Head of caudate nucleus (tissue), 42 donors: ENCODE results near the gene RTL10.
A peak's percentile ranks its signal among the peaks of the same experiment; 100 is the strongest.
"Not testable (repeated sequence)": the region's sequence is repeated elsewhere in the genome, so short reads cannot be mapped to it uniquely, and the experiment has no call there.

ENCODE experiments used
- DNase-seq, 42 donors: peaks; one replicate each; pipeline versions ENCODE4 v3.0.0 to v3.0.0-alpha.2; 2020 to 2021; ENCODE audit warnings: mixed read lengths in 7 of 42
- intact Hi-C: fragments of 100-400 bp; cut with DNase I; formaldehyde crosslinking; loops from one replicate; pipeline ENCODE4 v1.15.0; 2022

RTL10 gene

DNA sequence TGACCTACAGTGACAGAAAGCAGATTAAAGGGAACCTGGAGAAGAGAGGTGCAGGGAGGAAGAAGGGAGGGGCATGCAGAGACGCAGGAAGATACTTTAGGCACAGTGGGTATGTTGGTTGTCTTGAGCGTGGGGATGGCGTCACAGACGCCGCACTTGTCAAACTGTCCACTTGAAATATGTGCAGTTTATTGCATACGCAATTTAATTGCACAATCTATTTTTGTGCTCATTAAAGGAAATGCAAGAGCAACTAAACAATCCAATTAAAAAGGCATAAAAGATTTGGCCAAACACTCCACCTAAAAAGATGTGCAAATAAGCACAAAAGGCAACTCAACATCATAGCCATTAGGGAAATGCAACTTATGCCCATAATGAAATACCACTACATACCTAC, 16.8 kb downstream of the RTL10 start:
- peak in 2 of 42 donors; percentile 1 to 9 for DNase-seq

DNA sequence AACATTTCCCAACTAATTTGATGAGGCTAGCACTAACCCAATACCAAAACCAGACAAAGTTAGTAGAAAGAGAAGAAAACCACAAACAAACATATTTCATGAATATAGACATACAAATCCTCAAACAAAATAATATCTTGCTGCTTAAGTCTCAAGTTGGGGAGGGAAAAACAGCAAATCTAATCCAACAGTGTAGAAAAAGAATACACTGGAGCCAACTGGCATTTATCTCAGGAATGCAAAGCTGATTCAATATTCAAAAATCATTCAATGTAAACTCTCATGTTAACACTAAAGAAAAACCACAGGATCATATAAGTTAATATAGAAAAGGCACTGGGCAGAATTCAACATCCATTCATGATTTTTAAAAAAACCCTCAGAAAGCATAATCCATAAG, 18.2 kb downstream of the RTL10 start:
- DNase-seq, result no peak
- intact Hi-C loops, result no loop called here

More for the DNA sequence above, 16.8 kb downstream of the RTL10 start:
- intact Hi-C loops, result no loop called here

DNA sequence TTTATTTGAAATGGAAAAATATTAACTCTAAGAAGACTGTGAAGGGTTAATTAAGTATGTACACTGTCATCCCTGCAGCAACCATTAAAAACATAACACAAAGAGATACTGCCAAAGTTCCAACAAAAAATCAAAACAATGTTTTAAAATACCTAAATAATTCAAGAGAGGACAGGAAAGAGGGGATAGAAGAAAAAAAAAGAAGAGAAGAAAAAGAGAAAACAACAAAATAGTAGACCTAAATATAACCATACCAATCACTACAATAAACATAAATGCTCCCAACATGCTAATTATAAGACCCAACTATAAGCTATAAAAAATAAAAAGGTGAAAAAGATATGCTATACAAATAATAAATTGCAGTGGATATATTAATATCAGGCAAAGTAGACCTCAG, 20.1 kb downstream of the RTL10 start:
- no peak for DNase-seq
- intact Hi-C loops, result no loop called here

- peak in 17 of 42 donors; percentile 1 to 33 (median 6) for DNase-seq
- intact Hi-C loops, result not testable (repeated sequence)
Observed at GRCh38 chr22:19833327-19833726, 21.3 kb downstream of the RTL10 start.

GRCh38 chr22:19832476-19833108, 22.1 kb downstream of the RTL10 start:
- intact Hi-C loops, result no loop called here
- peak in 25 of 42 donors; percentile 3 to 41 (median 18) for DNase-seq

GRCh38 chr22:19831979-19832378, 22.7 kb downstream of the RTL10 start:
- intact Hi-C loops, result not testable (repeated sequence)
- DNase-seq, result peak in 6 of 42 donors; percentile 1 to 4 (median 2)

GRCh38 chr22:19831016-19831415, 23.7 kb downstream of the RTL10 start:
- intact Hi-C loops, result no loop called here
- peak in 15 of 42 donors; percentile 3 to 32 (median 8) for DNase-seq

GRCh38 chr22:19828035-19828401, 26.7 kb downstream of the RTL10 start:
- no peak for DNase-seq
- intact Hi-C loops, result no loop called here

GRCh38 chr22:19827341-19828034, 27.2 kb downstream of the RTL10 start:
- intact Hi-C loops, result no loop called here
- DNase-seq, result peak in 1 of 42 donors; percentile 12

DNA sequence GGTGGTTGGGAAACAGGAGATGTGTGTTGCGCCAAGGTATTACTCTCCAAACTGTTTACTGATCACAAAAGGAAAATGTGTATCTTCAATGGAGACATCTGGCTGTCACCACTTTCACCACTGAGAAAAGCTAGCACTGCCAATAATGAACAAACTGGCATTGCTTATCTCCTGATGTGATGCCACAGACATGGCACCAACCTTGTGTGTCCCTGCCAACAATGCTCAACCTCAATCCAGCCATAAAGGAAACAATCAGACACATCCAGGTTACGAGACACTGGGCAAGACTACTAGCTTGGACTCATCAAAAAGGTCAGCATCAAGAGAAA, 28.1 kb downstream of the RTL10 start:
- intact Hi-C loops, result no loop called here
- DNase-seq, result peak in 2 of 42 donors; percentile 1 to 7

GRCh38 chr22:19825904-19826618, 28.6 kb downstream of the RTL10 start:
- intact Hi-C loops, result no loop called here
- peak in 17 of 42 donors; percentile 1 to 36 (median 7) for DNase-seq

GRCh38 chr22:19824926-19825339, 29.7 kb downstream of the RTL10 start:
- peak in 10 of 42 donors; percentile 1 to 26 (median 4) for DNase-seq
- intact Hi-C loops, result no loop called here

DNA sequence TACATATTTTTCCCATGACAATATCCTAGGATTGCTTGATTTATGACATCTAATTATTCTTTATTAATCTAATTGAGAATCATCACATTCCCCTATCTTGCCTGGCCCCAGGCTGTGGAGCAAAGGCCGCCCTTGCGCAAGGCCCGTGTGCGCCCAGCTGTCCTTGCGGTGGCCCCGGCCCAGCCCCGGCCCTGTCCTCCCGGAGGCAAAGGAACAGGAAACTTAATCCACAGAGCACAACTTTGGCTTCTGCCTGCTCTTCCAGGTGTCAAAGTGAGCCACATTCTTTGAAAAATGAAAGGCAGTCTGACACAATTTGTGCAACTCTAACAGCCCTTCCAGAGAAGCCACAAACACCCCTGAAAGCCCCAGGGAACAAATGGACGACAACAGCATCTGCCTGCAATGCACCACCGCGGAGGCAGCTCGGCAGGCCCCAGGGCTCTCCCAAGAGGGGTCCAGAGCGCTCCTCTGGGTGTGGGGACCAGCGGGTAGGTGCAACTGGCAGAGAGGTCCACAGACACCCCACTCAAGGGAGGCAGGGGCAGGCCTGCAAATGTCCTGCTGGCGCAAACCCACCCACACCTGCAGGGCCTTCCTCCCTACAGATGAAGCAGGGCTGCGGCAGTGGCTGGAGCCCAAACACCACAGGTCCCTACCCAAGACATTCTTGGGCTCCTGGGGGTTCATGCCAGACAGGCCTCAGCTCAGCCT, 30.3 kb downstream of the RTL10 start:
- peak in 14 of 42 donors; percentile 2 to 39 (median 5) for DNase-seq
- intact Hi-C loops, result no loop called here

- intact Hi-C loops, result no loop called here
- peak in 12 of 42 donors; percentile 2 to 25 (median 10) for DNase-seq
Observed at GRCh38 chr22:19823902-19824211, 30.8 kb downstream of the RTL10 start.

- DNase-seq, result peak in 19 of 42 donors; percentile 1 to 21 (median 5)
- intact Hi-C loops, result no loop called here
Observed at GRCh38 chr22:19823191-19823901, 31.3 kb downstream of the RTL10 start.

GRCh38 chr22:19822301-19823117, 32.2 kb downstream of the RTL10 start:
- intact Hi-C loops, result no loop called here
- peak in 19 of 42 donors; percentile 1 to 28 (median 7) for DNase-seq

DNA sequence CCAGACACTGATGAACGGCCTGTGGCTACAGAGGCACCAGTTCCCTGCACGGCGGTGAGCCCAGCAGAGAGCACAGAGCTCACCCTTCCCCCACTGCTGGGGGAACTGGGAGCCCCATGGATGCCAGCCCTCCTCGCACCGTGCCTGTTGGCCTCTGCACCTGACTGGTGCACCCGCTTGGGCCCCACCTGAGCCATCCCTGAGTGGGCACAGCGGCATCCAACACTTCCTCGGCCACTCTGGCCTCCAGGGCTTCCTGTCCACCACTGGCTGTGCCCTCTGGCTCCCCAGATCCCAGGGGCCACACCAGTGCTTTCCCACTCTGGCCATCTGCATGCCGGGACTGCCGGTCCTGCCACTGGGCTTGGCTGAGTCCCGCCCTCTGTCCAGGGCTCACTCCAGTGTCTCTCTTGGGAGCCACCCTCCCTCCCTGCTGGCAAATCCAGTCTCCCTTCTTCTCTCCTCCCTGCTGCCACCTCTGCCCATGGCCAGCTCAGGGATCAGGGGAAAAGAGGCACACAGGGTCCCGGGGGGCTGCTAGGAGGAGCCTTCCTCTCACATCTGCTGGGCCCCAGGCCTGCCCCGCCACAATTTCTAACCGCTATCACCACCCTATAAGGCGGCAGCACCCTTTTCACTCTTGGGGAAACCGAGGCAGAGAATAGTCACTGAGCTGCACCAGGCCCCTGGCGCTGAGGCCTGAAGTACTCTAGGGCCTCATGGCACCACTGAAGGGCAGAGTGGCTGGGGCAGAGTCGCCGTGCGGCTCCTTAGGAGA, 33.0 kb downstream of the RTL10 start:
- DNase-seq, result peak in 17 of 42 donors; percentile 1 to 33 (median 4)
- intact Hi-C loops, result no loop called here
